ENCODE data around the gene GTPBP8. TPM values are rescaled to one million over a fixed set of nuclear protein-coding genes. Genes with fewer than 3 reads are reported as not detected.

The GTPBP8 gene
- total RNA-seq = 18.7 and 22.8 TPM in 2 replicates

DNA sequence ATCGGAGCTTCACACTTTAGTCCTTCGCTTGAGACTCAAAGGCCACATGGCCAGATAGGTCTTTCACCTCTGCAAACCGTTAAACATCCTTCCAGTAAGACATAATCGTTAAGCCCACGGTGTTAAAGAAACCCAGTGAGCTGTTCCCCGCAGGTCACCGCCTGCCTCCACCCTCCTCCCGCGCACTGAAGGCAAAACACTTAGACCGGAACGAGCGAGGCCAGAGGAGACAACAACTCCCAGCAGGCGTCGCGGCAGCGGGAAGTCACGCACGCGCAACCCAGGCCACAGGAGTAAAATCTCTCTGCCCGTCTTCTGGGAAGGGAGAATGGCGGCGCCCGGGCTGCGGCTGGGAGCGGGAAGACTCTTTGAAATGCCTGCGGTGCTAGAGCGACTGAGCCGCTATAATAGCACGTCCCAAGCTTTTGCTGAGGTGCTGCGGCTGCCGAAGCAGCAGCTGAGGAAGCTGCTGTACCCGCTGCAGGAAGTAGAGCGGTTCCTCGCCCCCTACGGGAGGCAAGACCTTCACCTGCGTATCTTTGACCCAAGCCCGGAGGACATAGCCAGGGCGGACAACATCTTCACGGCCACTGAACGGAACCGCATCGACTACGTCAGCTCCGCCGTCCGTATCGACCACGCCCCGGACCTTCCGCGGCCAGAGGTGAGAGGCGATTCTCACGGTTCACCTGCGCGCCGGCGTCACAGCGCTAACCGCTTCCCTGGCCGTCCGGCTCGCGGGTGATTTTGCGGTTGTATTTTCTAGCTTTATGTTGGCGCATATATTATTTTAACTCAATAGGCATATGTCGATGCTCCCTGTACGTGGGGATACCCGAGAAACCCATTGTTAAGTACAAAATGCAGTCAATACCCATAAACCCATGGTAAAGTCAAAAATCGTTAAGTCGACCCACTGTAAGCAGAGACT lies at the start of gene GTPBP8:
TSS of gene GTPBP8 (plus strand) at position 313 of the 931 bp plus-strand sequence. CDS start at position 329, 16 bp downstream.
- TF ChIP-seq, protein P1, sequence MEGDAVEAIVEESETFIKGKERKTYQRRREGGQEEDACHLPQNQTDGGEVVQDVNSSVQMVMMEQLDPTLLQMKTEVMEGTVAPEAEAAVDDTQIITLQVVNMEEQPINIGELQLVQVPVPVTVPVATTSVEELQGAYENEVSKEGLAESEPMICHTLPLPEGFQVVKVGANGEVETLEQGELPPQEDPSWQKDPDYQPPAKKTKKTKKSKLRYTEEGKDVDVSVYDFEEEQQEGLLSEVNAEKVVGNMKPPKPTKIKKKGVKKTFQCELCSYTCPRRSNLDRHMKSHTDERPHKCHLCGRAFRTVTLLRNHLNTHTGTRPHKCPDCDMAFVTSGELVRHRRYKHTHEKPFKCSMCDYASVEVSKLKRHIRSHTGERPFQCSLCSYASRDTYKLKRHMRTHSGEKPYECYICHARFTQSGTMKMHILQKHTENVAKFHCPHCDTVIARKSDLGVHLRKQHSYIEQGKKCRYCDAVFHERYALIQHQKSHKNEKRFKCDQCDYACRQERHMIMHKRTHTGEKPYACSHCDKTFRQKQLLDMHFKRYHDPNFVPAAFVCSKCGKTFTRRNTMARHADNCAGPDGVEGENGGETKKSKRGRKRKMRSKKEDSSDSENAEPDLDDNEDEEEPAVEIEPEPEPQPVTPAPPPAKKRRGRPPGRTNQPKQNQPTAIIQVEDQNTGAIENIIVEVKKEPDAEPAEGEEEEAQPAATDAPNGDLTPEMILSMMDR (IDR thresholded peaks at IDR 0.05; ENCODE audit: insufficient read depth, low read length, poor library complexity, severe bottlenecking) = no peak
- Histone ChIP-seq H3K36me3 (ENCODE audit: control insufficient read depth, insufficient read depth, low read length) (no peaks in the 10 kb centered on the region), H3K4me3 (ENCODE audit: low read depth, low read length) (peak within 1 kb of the TSS; percentile 63), H3K27me3 (ENCODE audit: control insufficient read depth, insufficient read depth, low read length) (no peaks in the 10 kb centered on the region)
- DNase-seq (ENCODE audit: low read depth) = peak; percentile 53

DNA sequence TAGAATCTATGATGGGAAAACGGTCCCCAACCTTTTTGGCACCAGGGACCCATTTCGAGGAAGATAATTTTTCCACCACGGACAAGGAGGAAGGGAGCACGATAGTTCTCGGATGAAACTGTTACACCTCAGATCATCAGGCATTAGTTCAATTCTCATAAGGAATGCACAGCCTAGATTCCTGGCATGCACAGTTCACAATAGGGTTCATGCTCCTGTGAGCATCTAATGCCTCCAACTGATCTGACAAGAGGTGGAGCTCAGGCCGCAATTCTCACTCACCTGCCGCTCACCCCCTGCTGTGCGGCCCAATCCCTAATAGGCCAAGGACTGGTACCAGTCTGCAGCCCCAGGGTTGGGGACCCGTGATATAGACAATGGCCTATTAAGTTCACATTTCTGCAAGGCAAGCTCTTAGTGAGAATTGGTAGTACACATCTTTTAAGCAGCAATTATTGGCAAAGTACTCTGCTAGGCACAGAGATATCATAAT lies 42.4 kb upstream of the GTPBP8 start:
- no peak for DNase-seq (ENCODE audit: low read depth)
- TF ChIP-seq, protein P1 (IDR thresholded peaks at IDR 0.05; ENCODE audit: insufficient read depth, low read length, poor library complexity, severe bottlenecking) = no peak
- H3K4me3 ChIP-seq (ENCODE audit: low read depth, low read length) = no peak overlapping the region
- H3K36me3 ChIP-seq (ENCODE audit: control insufficient read depth, insufficient read depth, low read length) = no peaks in the 10 kb centered on the region
- H3K27me3 ChIP-seq (ENCODE audit: control insufficient read depth, insufficient read depth, low read length) = no peaks in the 10 kb centered on the region

DNA sequence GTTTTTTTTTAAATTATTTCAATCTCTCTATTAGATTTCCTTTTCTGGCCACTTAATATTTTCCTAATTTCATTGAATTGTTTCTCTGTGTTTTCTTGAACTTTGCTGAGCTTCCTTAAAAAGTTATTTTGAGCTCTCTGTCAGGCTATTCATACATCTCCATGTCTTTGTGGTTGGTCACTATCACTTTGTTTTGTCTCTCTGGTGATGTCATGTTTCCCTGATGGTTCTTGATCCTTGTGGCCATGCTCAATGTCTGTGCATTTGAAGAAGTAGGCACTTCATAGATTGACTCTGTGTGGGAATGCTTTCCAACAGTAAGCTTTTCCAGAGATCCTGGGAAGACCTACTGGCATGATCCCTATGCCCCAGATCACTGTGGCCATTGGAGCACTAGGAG lies 34.4 kb upstream of the GTPBP8 start:
- no peaks in the 10 kb centered on the region for H3K36me3 ChIP-seq (ENCODE audit: control insufficient read depth, insufficient read depth, low read length)
- H3K4me3 ChIP-seq (ENCODE audit: low read depth, low read length) = no peak overlapping the region
- TF ChIP-seq, protein P1 (IDR thresholded peaks at IDR 0.05; ENCODE audit: insufficient read depth, low read length, poor library complexity, severe bottlenecking) = no peak
- no peaks in the 10 kb centered on the region for H3K27me3 ChIP-seq (ENCODE audit: control insufficient read depth, insufficient read depth, low read length)
- no peak for DNase-seq (ENCODE audit: low read depth)

DNA sequence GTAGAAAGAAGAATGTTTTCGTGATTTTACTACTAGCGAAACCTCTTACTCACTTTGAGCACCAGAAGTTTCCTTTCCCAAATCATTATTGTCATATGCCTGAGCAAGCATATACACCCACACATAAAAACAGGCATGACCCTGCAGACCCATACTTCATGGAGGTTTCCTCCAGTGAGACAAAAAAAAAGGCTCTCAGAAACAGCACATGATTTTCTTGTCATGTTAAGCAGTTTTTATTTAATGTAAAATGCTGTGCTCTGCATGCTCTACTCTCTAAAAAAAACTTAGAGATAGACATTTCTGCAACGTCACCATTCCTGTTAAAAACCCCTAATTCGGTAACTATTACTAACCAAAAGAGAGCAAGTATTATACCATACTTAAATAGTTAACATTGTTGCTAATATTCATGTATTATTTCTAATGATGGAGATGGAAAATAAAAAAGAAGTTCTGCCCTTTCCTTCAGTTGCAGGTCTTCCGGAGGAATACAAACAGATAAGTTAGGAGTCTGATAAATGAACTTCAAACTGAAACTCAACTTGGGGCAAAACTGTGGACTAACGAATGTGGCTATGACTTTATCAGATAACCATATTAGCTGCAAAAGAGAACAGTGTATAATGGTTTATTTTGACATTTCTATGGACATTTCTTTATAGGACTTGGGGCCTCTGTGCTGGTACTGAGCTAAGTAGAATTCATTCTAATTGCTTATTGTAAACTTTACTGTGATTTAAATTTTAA lies 31.8 kb upstream of the GTPBP8 start:
- no peak overlapping the region for H3K4me3 ChIP-seq (ENCODE audit: low read depth, low read length)
- no peak for DNase-seq (ENCODE audit: low read depth)
- no peaks in the 10 kb centered on the region for H3K36me3 ChIP-seq (ENCODE audit: control insufficient read depth, insufficient read depth, low read length)
- no peaks in the 10 kb centered on the region for H3K27me3 ChIP-seq (ENCODE audit: control insufficient read depth, insufficient read depth, low read length)
- TF ChIP-seq, protein P1 (IDR thresholded peaks at IDR 0.05; ENCODE audit: insufficient read depth, low read length, poor library complexity, severe bottlenecking) = no peak

DNA sequence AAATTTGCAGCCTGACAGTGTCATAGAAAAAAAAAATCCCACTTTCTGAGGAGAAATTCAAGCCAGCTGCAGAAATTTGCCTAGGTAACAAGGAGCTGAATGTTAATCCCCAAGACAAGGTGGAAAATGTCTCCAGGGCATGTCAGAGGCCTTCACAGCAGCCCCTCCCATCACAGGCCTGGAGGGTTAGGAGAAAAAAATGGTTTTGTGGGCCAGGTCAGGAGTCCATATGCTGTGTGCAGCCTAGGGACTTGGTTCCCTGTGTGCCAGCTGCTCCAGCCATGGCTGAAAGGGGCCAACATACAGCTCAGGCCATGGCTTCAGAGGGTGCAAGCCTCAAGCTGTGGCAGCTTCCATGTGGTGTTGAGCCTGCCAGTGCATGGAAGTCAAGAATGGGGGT lies 27.1 kb upstream of the GTPBP8 start:
- TF ChIP-seq, protein P1 (IDR thresholded peaks at IDR 0.05; ENCODE audit: insufficient read depth, low read length, poor library complexity, severe bottlenecking) = no peak
- H3K27me3 ChIP-seq (ENCODE audit: control insufficient read depth, insufficient read depth, low read length) = no peaks in the 10 kb centered on the region

More for the DNA sequence above, 27.1 kb upstream of the GTPBP8 start:
- DNase-seq (ENCODE audit: low read depth) = no peak
- no peaks in the 10 kb centered on the region for H3K36me3 ChIP-seq (ENCODE audit: control insufficient read depth, insufficient read depth, low read length)
- H3K4me3 ChIP-seq (ENCODE audit: low read depth, low read length) = no peak overlapping the region
